Effector CD4-positive, alpha-beta T cell (primary cell): ENCODE data around the gene MMS22L.

ENCODE experiments used
- DNase-seq: peaks from one replicate; pipeline ENCODE4 v3.0.0-alpha.2; 2020
- total RNA-seq: gene quantifications from one replicate; lab custom pipeline; 2026; lab: John Stamatoyannopoulos, UW

Gene MMS22L, protein sequence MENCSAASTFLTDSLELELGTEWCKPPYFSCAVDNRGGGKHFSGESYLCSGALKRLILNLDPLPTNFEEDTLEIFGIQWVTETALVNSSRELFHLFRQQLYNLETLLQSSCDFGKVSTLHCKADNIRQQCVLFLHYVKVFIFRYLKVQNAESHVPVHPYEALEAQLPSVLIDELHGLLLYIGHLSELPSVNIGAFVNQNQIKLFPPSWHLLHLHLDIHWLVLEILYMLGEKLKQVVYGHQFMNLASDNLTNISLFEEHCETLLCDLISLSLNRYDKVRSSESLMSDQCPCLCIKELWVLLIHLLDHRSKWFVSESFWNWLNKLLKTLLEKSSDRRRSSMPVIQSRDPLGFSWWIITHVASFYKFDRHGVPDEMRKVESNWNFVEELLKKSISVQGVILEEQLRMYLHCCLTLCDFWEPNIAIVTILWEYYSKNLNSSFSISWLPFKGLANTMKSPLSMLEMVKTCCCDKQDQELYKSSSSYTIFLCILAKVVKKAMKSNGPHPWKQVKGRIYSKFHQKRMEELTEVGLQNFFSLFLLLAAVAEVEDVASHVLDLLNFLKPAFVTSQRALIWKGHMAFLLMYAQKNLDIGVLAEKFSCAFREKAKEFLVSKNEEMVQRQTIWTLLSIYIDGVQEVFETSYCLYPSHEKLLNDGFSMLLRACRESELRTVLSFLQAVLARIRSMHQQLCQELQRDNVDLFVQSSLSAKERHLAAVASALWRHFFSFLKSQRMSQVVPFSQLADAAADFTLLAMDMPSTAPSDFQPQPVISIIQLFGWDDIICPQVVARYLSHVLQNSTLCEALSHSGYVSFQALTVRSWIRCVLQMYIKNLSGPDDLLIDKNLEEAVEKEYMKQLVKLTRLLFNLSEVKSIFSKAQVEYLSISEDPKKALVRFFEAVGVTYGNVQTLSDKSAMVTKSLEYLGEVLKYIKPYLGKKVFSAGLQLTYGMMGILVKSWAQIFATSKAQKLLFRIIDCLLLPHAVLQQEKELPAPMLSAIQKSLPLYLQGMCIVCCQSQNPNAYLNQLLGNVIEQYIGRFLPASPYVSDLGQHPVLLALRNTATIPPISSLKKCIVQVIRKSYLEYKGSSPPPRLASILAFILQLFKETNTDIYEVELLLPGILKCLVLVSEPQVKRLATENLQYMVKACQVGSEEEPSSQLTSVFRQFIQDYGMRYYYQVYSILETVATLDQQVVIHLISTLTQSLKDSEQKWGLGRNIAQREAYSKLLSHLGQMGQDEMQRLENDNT
- 22.7 reads per million, percentile 49 among the genes with 10 or more reads in this experiment for total RNA-seq

DNA sequence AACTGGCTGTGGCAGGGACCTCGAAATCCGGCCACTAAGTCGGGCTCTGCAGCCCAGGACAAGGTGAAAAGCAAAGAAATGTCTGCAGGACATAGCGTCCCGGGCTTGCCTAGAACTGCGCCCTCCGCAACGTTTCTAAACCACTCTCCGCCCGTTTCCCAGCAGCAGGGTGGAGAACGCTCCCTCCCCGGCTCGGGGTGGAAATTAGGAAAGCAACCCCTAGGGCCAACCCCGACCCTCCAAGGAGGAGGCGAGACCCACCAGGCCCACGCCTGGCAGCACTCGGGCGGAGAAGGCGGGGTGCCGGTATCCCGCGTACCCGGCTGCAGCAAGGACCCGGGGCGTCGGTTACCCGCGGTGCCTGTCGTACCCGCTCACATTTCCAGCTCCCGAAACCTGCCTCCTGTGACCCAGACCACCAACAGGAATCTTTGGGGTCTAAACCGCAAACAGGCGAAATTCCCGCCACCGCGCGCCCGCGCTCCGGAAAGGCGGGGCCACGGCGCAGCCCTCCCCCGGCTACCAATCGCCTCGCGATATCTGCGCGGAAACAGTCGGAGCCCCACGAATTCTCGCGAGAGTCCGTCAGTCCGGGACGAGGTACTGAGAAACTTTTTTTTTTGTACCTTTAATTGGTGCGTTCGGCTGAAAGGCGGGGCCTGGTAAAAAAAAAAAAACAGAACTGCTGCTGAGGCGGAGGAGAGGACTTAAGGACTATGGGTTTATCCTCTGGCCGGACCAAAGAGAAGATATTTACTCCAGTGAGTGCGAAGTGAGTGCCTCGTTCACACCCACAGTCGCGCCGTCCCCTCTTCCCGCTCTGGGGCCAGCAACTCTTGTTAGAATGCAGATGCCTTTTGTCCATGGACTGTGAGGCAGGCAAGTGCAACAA, at the start of gene MMS22L:
Gene MMS22L, minus strand, starts transcription at position 491 of the 892 bp plus-strand sequence. CDS start 739 bp downstream, outside the sequence.
- DNase-seq = peak; percentile 93

DNA sequence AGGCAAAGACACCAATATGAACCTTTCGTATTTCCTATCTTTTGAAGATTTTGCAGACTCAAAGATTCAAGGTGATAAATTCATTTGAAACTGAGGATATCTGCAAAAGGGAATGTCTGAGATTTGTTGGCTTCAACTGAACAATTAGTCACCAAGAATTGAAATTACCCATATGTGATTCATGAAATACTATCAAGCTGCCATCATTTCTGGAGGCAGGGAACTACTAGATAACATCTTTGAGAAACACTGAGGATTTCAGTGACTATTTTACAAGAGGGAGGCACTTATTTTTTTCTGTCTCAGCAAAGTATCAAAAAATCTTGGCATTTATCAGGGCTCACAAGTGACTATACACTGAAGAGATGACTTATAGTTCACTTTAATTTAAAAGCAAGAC, 39.8 kb upstream of the MMS22L start:
- no peak for DNase-seq

DNA sequence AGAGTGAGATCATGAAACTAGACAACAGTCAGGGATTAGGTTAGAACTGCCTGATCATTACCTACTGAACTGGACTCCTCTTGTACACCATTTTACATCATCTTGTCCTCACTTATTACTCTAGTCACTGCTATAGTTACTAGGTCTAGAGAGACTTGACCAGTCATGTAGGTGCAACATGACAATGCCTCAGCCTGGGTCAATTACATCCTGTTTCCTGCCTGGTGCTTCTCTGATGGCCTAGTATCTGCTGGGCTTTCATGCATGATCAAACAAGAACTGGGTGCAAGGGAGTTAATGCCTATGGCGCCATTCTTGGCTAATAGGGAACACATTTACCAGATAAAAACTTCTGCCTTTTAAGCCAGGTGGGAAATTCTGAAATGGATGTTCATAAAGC, 39.2 kb upstream of the MMS22L start:
- DNase-seq = no peak

DNA sequence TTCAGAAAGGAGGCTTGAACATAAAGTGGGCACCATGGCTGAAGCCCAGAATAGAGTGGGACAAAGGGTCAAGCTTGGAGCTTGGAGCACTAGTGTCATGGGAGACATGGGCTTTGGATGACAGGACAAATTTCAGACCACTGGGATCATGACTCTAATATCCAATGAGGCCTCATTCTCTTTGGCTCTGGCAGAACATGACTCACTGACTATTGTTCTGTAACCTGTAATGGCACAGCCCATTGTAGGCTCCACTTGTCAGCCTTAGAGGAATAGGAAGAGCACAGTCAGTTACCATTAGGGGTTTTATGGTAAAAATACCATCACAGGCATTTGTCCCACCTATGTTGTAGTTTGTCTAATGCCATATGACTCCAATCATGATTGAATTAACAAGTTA, 34.0 kb upstream of the MMS22L start:
- no peak for DNase-seq

DNA sequence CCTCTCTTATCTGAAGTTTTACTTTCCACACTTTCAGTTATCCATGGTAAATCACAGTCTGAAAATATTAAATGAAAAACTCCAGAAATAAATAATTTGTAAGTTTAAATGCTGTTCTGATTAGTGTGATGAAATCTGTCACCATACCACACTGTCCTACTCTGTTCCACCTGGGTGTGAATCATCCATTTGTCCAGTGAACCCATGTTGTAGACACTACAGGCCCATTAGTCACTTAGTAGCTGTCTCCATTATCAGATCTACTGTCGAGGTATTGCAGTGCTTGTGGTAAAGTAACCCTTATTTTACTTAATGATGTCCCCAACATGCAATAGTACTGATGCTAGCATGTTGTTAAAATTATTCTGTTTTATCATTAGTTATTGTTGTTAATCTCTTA, 29.2 kb upstream of the MMS22L start:
- no peak for DNase-seq

DNA sequence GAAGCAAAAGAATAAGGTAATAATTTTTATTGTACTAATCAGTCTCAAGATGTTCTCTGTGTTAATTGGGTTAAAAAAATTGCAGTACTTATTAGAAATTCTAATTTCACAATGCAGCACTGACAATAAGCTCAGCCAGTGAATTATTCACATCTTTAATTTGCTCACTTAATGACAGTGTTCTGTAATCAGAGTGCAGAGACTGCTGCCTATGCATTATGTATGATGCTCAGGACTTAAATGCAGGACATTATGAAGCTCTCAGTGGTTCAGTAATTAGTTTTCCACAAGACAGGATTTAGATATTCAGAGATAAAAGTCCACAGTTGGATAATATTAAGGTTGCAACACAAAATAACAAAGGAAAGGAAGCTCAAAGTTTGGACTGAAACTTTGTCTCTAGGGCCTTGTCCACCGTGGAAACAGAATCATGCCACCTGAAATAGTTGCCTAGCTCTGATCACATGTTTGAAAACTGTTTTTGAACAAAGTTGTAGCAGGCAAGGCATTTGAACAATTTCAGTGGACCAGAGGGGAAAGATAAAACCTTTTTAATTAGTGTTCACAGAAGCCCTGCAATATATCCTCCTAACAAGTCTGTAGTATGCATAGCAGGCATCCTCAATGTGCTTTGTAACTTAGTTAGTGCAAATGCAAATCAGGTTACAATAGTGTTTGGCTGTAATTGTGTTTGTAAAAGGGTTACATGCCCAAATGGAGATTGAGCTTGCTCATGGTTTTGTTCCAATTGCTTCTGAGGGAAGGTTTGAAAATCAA, 23.7 kb upstream of the MMS22L start:
- DNase-seq = no peak

DNA sequence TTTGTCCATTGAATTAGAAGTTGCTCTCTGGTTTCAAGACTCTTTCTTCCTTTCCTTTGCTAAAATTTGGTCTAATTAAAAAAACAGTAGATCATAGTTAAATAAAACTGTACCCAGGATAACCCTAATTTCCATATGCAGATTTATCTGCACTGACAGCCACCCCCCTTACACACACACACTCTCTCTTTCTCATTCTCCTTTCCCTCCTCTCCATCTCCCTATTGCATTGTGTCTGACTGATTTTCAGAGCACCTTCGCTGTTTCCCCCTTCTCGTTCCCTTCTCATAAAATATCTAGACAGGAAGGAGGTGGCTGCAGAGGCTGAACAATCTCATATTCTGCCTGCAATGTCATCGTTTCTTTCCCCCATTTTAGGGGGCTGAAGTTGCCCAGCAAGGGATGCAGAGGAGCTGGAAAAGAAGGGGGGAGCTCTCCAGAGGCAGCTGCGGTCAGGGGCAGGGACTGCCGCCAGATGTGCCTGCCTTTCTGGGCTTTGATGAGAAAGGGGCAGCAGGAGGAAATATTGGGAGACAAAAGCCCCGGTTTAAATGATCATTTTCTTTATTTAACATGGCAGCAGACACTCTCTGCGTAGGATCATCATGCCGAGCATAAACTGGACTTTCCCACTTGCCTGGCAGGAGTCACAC, 22.5 kb upstream of the MMS22L start:
- no peak for DNase-seq

DNA sequence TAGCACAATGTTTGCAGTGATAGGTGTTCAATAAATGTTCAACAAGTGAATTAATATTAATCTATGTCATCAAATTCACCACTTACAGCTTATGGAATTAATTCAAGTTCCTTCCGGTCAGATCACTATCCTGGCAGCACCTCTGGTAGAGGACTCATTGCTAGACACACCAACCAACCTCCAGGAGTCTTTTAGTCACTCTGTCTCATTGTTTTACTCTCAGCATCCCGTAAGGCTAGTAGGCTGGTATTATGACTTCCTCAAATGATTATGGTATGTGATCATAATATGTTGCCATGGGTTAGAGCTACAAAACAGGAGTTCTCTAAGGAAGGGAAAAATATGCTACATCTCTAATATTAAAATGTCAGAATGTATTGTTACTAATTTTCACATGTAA, 21.7 kb upstream of the MMS22L start:
- DNase-seq = no peak

DNA sequence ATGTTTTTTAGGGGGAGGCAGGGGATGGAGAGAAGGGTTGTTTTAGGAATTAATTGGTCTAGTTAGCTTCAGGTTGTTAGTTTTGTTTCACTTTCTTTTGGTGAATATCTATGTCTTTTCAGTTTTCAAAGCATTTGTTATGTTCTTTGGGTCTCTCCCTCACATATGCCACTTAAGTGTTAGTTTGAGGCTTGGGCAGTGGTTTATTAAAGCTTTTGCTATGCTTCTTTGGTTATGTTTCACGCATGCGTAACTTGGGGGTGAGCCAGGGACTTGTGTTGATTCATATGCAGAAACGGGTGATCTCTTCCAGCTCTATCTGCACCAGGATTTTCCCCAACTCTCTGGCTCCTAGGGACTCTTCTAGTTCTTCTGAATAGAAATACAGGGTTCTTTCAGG, 11.4 kb upstream of the MMS22L start:
- DNase-seq = no peak

DNA sequence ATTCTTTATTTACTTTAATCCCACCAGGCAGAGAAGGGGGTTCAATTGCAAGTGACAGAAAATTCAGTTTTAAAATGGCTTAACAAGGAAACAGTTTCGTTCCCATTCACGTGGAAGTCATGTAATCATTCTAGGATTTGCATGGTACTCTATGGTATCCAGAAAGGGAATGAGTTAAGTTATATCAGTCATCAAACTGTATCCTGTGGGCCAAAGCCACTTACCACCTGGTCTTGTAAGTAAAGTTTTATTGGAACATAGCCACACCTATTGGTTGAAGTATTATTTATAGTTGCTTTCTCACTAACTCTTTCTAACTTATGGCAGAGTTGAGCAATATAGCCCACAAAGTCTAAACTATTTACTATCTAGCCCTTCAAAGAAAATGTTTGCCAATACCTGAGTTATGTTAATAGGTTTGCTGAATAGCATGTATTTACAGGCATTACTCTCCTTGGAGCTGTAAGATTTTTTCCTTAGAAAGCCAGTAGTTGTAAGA, 10.2 kb upstream of the MMS22L start:
- no peak for DNase-seq

DNA sequence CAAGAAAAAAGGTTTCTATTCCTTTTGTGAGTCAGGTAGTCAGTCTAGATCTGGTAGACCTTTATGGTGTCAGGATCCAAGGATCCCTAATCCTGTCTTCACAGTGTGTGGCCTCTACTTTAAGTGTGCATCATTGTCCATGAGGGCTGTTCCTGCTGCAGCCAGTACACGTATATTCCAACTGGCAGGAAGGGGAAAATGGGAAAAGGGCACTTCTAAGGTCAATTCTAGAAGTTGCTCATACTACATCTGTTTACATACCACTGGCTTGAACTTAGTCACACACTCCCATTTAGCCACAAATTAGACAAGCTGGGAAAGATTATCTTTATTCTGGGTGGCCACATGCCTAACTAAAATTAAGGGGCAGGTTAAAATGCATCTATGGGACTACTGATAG, 9.7 kb upstream of the MMS22L start:
- no peak for DNase-seq

DNA sequence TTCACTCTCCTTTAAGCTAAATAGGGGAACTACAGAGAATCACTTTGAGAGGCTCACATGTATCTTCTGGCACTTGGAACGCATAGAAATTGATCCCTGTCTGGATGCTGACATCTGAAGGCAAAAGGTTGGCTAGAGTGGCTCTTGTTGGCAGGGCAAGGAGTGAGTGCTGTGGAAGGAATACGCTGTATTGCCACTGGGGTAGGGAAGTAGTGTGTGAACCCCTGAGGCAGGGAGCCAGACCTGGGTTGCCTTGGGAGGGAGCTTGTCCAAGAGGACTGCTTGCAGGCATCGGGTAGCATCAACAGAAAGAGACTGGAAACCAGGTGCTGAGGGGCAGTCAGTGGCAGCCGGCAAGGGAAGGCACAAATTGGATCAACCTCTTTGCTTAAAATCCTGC, 8.9 kb upstream of the MMS22L start:
- no peak for DNase-seq

DNA sequence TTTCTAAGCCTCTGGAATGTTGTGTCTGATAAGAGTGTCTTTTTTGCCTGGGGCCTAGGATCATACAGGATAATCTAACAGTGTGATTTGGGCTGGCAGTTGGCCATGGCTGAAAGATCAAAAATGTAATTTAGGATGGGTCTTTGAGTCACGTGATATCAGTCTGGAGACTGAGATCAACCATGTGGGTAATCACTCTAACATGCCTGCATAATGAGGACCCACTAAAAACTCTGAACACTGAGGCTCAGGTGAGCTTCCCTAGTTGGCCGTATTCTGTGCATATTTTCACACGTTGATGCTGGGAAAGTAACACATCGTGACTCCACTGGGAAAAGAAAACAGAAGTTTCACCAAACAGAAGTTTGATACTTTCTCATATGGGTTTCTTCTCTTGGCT, 6.3 kb upstream of the MMS22L start:
- DNase-seq = no peak

DNA sequence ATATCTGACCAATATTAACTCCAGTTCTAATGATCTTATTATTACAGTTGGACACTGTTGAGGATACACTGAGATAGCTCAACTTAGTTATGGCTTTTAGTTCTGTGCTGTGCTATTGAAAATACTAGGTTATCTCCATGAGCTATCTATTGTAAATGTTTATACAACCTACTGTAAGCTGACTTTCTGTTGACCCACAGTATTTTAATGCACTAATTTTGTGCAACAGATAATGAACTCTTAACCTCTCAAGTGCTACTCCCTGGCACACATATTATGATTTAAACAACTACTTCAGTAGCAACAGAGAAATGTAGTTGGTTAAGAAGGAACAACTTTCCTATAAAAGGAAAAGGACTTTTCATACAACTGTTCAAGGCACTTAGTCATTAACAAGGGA, 5.2 kb upstream of the MMS22L start:
- no peak for DNase-seq

DNA sequence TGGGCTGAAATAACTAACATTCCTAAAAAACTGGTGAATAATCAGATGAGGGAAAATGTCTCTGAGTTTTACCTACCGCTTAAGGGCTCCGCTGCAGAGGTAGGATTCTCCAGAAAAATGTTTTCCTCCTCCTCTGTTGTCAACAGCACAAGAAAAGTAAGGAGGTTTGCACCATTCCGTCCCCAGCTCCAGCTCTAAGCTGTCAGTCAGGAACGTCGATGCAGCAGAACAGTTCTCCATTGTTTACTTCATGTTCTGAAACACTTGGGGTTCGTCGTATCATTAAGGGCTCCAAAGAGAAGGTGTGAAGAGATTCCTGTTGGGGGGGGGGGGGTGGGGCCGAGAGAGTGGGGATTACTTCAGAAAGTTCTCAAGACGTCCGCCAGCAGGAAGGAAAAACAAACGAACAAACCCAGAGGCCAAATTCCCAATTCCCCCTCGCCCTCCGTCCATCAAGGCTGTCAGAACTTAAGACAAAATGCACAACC, 734 bp downstream of the MMS22L start:
- DNase-seq = no peak

DNA sequence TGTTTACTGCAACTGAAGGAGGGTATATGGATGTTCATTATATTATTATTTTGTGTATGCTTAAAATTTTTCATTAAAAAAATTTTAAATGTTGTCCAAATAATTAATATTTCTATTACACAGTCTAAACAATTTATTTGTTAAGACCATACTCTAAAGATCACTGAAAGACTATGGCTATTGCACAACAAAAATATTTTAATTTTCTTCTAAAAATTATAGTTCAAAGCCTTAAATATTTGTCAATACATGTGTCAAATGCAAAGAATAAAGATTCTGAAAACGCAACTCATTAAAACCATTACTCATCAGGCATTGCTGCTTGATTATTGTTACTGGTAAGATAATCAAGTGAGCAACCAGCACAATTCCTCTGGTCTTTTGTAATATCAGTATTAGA, 2.2 kb downstream of the MMS22L start:
- DNase-seq = no peak

DNA sequence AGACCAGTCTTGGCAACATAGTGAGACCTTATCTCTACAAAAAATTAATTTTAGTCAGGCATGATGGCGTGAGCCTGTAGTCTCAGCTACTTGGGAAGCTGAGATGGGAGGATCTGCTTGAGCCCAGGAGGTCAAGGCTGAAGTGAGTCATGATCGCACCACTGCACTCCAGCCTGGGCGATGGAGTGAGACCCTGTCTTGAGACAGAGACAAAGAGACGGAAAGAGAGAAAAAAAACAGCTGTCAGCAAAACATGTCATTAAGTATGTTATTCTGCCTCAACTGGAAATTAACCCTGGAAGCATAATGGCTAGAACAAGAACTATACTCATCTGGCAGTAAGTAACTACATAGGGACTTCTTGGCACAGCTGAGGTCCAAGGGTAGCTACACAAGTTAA, 7.2 kb downstream of the MMS22L start:
- no peak for DNase-seq

DNA sequence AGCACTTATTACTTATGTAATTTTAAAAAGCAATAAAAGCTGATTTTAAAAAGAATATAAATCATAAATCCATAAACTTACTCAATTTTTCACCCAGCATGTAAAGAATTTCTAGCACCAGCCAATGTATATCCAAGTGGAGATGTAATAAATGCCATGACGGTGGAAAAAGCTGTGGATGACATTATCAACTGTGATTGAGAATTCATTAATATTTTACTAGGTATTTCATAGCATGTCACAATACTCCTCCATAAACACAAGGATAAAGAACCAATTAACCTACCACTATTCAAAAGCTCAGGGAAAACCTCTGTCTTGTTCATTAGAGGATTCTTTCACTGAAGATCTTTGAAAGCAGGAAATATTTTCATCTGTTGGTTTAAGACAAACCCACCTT, 13.2 kb downstream of the MMS22L start:
- no peak for DNase-seq

DNA sequence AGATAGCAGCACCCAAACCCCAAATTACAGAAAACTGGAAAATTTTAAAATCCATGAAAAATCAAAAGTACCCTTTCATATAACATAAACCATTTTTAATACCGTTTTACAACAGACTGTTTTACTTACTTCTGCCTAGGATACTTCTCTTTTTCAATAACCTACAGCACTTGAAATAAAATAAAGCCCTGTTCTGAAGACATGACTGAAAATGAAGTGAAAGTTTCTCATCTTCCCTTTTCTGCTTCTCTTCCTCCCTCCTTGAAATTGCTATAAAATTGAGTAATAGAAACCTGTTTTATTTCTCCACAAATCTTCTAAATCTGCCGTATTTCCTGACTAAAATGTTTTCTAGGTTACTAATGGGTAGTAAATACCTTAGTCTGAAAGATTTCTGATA, 20.3 kb downstream of the MMS22L start:
- DNase-seq = no peak

DNA sequence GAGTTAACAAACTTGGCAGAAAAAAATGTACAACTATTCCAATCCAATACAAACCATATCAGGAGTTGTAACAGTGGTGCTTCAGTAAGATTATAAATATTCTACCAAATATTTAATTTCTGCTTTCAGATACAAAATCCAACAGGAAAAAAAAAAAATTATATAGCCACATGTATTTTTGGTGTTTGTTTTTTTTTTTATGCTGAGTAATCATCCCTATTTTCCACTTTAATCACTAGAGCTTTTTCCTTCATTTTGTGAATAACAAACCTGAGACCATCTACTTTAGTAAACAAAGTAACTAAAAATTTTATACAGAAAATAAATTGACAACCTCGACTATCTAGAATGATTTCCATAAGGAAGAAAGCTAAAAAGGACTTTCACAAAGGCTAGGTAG, 36.2 kb downstream of the MMS22L start:
- no peak for DNase-seq
